IMR-90 (cell line): ENCODE measurements around the gene MSANTD7. TPM values are rescaled to one million over a fixed set of nuclear protein-coding genes. Genes with fewer than 3 reads are reported as not detected.

ENCODE experiments used
- ATAC-seq: fragments of 200-7000 bp; cut with Tn5 transposase; 2 replicates; pipeline ENCODE4 v1.9.1; 2020; ENCODE audit warnings: low read depth, mild to moderate bottlenecking, moderate library complexity
- BruUV-seq: library from RNA; stranded (reverse); fragments of 400-500 nt; replicated peaks from 2 replicates; lab custom pipeline; 2021; lab: Mats Ljungman, UMichigan
- CTCF ChIA-PET: fragments of 300-600 bp; formaldehyde crosslinking; extraction: SDS; loops from one replicate; lab custom pipeline; 2021; ENCODE audit warnings: antibody characterized with exemption; lab: Yijun Ruan, JAX
- POLR2A ChIA-PET: fragments of 300-600 bp; sonication (Branson Sonifier 250); formaldehyde crosslinking; loops from one replicate; lab custom pipeline; 2022; ENCODE audit warnings: antibody characterized with exemption; ENCODE audit not compliant: unreplicated experiment; lab: Charles Lee
- DNase-seq: peaks from one replicate; pipeline ENCODE4 v3.0.0; 2013
- H2AFZ ChIP-seq: replicated peaks from 2 replicates; pipeline ENCODE3; 2013; ENCODE audit warnings: low read length, mild to moderate bottlenecking; ENCODE audit not compliant: poor library complexity
- H2AK5ac ChIP-seq: 2 replicates; pipeline ENCODE4 v1.6.1; 2013; ENCODE audit warnings: low read depth, low read length, inconsistent platforms
- H2AK9ac ChIP-seq: replicated peaks from 2 replicates; pipeline ENCODE3; 2013; ENCODE audit warnings: mild to moderate bottlenecking, low read depth, low read length, moderate library complexity; ENCODE audit not compliant: poor library complexity
- H2BK120ac ChIP-seq: 2 replicates; pipeline ENCODE4 v1.6.1; 2013; ENCODE audit warnings: low read depth, low read length, inconsistent platforms
- H2BK15ac ChIP-seq: 3 replicates; pipeline ENCODE4 v1.6.1; 2013; ENCODE audit warnings: low read depth, low read length, inconsistent platforms
- H2BK20ac ChIP-seq: 2 replicates; pipeline ENCODE4 v1.6.1; 2013; ENCODE audit warnings: low read depth, mild to moderate bottlenecking, inconsistent platforms, low read length, moderate library complexity
- H2BK5ac ChIP-seq: 2 replicates; pipeline ENCODE4 v1.6.1; 2013; ENCODE audit warnings: mild to moderate bottlenecking, low read depth, low read length, inconsistent platforms; ENCODE audit not compliant: poor library complexity, severe bottlenecking
- H3K14ac ChIP-seq: replicated peaks from 2 replicates; pipeline ENCODE4 v1.6.1; 2013; ENCODE audit warnings: low read depth, low read length, inconsistent platforms
- H3K18ac ChIP-seq: 2 replicates; pipeline ENCODE4 v1.6.1; 2013; ENCODE audit warnings: low read depth, low read length, control low read depth
- H3K23ac ChIP-seq: 2 replicates; pipeline ENCODE4 v1.6.1; 2013; ENCODE audit warnings: low read depth, low read length, inconsistent platforms
- H3K27ac ChIP-seq: 2 replicates; pipeline ENCODE4 v1.5.1; 2013; ENCODE audit warnings: mild to moderate bottlenecking, control low read depth, low read length; ENCODE audit not compliant: insufficient read depth
- H3K27me3 ChIP-seq: 2 replicates; pipeline ENCODE4 v1.6.1; 2013; ENCODE audit warnings: low read length; ENCODE audit not compliant: control insufficient read depth, insufficient read depth
- H3K36me3 ChIP-seq: 2 replicates; pipeline ENCODE4 v1.6.1; 2013; ENCODE audit warnings: low read length, mixed read lengths; ENCODE audit not compliant: control insufficient read depth, insufficient read depth
- H3K4ac ChIP-seq: 2 replicates; pipeline ENCODE4 v1.6.1; 2013; ENCODE audit warnings: low read depth, low read length, inconsistent platforms
- H3K4me1 ChIP-seq: 2 replicates; pipeline ENCODE4 v1.6.1; 2013; ENCODE audit warnings: low read length, mixed read lengths; ENCODE audit not compliant: control insufficient read depth, insufficient read depth
- H3K4me2 ChIP-seq: 2 replicates; pipeline ENCODE4 v1.6.1; 2013; ENCODE audit warnings: low read depth, mild to moderate bottlenecking, control low read depth, low read length, moderate library complexity
- H3K4me3 ChIP-seq: 2 replicates; pipeline ENCODE4 v1.5.1; 2013; ENCODE audit warnings: low read depth, mild to moderate bottlenecking, control low read depth, low read length, moderate library complexity; ENCODE audit not compliant: insufficient read depth
- H3K56ac ChIP-seq: 2 replicates; pipeline ENCODE4 v1.6.1; 2013; ENCODE audit warnings: low read length, inconsistent platforms; ENCODE audit not compliant: insufficient read depth; ENCODE audit errors: extremely low read depth
- H3K79me1 ChIP-seq, 2 experiments: 2 replicates each; pipeline ENCODE4 v1.6.1; 2013; ENCODE audit warnings: low read length in 2 of 2, inconsistent platforms in 1 of 2, low read depth in 1 of 2
- H3K9ac ChIP-seq: 2 replicates; pipeline ENCODE4 v1.6.1; 2013; ENCODE audit warnings: low read depth, low read length, control low read depth
- H3K9me1 ChIP-seq: 2 replicates; pipeline ENCODE4 v1.6.1; 2013; ENCODE audit warnings: low read length, inconsistent platforms; ENCODE audit not compliant: insufficient read depth
- H3K9me3 ChIP-seq: 2 replicates; pipeline ENCODE4 v1.6.1; 2013; ENCODE audit warnings: low read length; ENCODE audit not compliant: control insufficient read depth, insufficient read depth
- H4K20me1 ChIP-seq: 2 replicates; pipeline ENCODE4 v1.6.1; 2013; ENCODE audit warnings: low read length, inconsistent platforms; ENCODE audit not compliant: insufficient read depth
- H4K5ac ChIP-seq: 2 replicates; pipeline ENCODE4 v1.6.1; 2013; ENCODE audit warnings: mild to moderate bottlenecking, low read depth, low read length, control low read depth
- H4K8ac ChIP-seq, 2 experiments: 2 replicates each; pipeline ENCODE4 v1.6.1; 2013; ENCODE audit warnings: low read depth in 2 of 2, low read length in 2 of 2, control low read depth in 1 of 2, inconsistent platforms in 1 of 2
- H4K91ac ChIP-seq: 2 replicates; pipeline ENCODE4 v1.6.1; 2013; ENCODE audit warnings: low read depth, low read length, inconsistent platforms; ENCODE audit not compliant: insufficient read depth
- BHLHE40 ChIP-seq: fragments of 150-350 bp; IDR thresholded peaks from 2 replicates; pipeline ENCODE4 v1.6.1; 2016; ENCODE audit warnings: mild to moderate bottlenecking, low read depth, low read length
- SMC3 ChIP-seq: fragments of 150-350 bp; IDR thresholded peaks from 2 replicates; pipeline ENCODE4 v1.6.1; 2016; ENCODE audit warnings: low read depth, mild to moderate bottlenecking, antibody characterized with exemption, low read length, moderate library complexity
- WGBS, 2 experiments: methylation state at CpG; one replicate each; pipeline versions ENCODE4 v1.1.5 to v1.1.7; 2013; ENCODE audit warnings: missing lambda C conversion rate in 2 of 2; ENCODE audit not compliant: insufficient read length in 1 of 2; ENCODE audit errors: extremely low coverage in 2 of 2; 5-methylcytosine and 5-hydroxymethylcytosine counted together
- dilution Hi-C: fragments of 300-500 bp; cut with HindIII; formaldehyde crosslinking; loops from one replicate; pipeline ENCODE4 v1.14.3; 2018; ENCODE audit warnings: low sequenced_read_pairs; ENCODE audit not compliant: unreplicated experiment
- in situ Hi-C: fragments of 300-500 bp; cut with MboI; formaldehyde crosslinking; loops from 3 replicates; pipeline ENCODE4 v1.14.3; 2019; ENCODE audit warnings: low sequenced_read_pairs, inconsistent platforms, mixed read lengths
- intact Hi-C: fragments of 100-400 bp; cut with micrococcal nuclease; formaldehyde crosslinking; loops from 2 replicates; pipeline ENCODE4 v1.10.0; 2022
- polyA plus RNA-seq, 3 experiments: library from polyadenylated mRNA; depleted of rRNA; stranded (reverse); fragments of >200 nt; gene quantifications; 2 replicates each; pipeline ENCODE4 v1.2.3, GENCODE V29; 2012; ENCODE audit warnings: low replicate concordance in 1 of 3
- total RNA-seq: library from RNA; depleted of rRNA; stranded (reverse); fragments of >200 nt; gene quantifications from 2 replicates; pipeline ENCODE4 v1.2.3, GENCODE V29; 2012
- TF ChIP-seq, protein P1 (sequence below): fragments of 150-350 bp; IDR thresholded peaks from 2 replicates; pipeline ENCODE4 v1.6.1; 2017; ENCODE audit warnings: mild to moderate bottlenecking, antibody characterized with exemption, low read length, low read depth

MSANTD7 gene
- total and polyA plus RNA-seq, 2 of the 4 experiments (the other 2 are of a cell fraction), result 4.7 to 16.0 TPM

DNA sequence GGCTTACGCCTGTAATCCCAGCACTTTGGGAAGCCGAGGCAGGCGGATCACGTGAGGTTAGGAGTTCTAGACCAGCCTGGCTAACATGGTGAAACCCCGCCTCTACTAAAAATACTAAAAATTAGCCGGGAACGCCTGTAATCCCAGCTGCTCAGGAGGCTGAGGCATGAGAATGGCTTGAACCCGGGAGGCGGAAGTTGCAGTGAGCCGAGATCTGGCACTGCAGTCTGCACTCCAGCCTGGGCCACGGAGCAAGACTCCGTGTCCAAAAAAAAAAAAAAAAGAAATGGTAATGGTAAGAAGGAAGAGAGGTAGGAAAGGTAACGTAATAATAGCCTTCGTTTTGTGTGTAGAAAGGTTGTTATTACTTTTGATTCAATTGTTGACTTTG, 1.2 kb downstream of the MSANTD7 start:
- no peak overlapping the region for H2AFZ ChIP-seq
- in situ Hi-C loops, result no loop called here

More for the DNA sequence above, 1.2 kb downstream of the MSANTD7 start:
- peak overlapping the region; percentile 82 for H2BK5ac ChIP-seq
- H3K14ac ChIP-seq, result peak overlapping the region; percentile 26; the same call in 1 of the 2 replicates
- H3K9me1 ChIP-seq, result peaks cover 3% of the 10 kb centered on the region
- peak overlapping the region; percentile 77; the same call in 1 of the 2 replicates for H3K4ac ChIP-seq
- no peaks in the 10 kb centered on the region for H3K27me3 ChIP-seq
- H3K36me3 ChIP-seq, result peaks cover 24% of the 10 kb centered on the region
- no peak overlapping the region for H2BK15ac ChIP-seq
- peaks cover 1% of the 10 kb centered on the region; the same call in 1 of the 2 replicates for H3K4me1 ChIP-seq
- H2AK9ac ChIP-seq, result no peak overlapping the region
- peak overlapping the region in 1 of 2 experiments; percentile 67; a peak in 2 of 4 replicates for H4K8ac ChIP-seq
- H4K91ac ChIP-seq, result no peak overlapping the region
- 30 to 100% methylated on average over 2 to 6 of the region's 14 CpGs for WGBS, 2 experiments
- H3K27ac ChIP-seq, result peak overlapping the region; percentile 82
- TF ChIP-seq SMC3 (no peak), BHLHE40 (peak; percentile 8; the same call in 1 of the 2 replicates)
- TF ChIP-seq, protein P1, sequence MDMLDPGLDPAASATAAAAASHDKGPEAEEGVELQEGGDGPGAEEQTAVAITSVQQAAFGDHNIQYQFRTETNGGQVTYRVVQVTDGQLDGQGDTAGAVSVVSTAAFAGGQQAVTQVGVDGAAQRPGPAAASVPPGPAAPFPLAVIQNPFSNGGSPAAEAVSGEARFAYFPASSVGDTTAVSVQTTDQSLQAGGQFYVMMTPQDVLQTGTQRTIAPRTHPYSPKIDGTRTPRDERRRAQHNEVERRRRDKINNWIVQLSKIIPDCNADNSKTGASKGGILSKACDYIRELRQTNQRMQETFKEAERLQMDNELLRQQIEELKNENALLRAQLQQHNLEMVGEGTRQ, result peak; percentile 39; the same call in 1 of the 2 replicates
- ATAC-seq (no peak), DNase-seq (no peak)
- no peak overlapping the region for H2AK5ac ChIP-seq
- peak overlapping the region; percentile 82 for H3K9ac ChIP-seq
- H2BK20ac ChIP-seq, result no peak overlapping the region
- H4K5ac ChIP-seq, result no peak overlapping the region
- H3K23ac ChIP-seq, result peak overlapping the region; percentile 98; the same call in 1 of the 2 replicates
- peaks cover 29 to 44% of the 10 kb centered on the region in 2 experiments for H3K79me1 ChIP-seq
- H3K18ac ChIP-seq, result no peak overlapping the region
- CTCF ChIA-PET, result no interaction called here
- POLR2A ChIA-PET, result no interaction called here
- peaks cover 4% of the 10 kb centered on the region for H4K20me1 ChIP-seq
- intact Hi-C loops, result loop anchor here (5.0 to 10.0 kb wide), 2 partner anchors 237 to 266 kb away; no protein-coding TSS in a partner anchor
- no peaks in the 10 kb centered on the region for H3K9me3 ChIP-seq
- no peak overlapping the region for H2BK120ac ChIP-seq
- peak overlapping the region; percentile 38; the same call in 1 of the 2 replicates for H3K56ac ChIP-seq
- no TSS peak for BruUV-seq
- H3K4me2 ChIP-seq, result peak overlapping the region; percentile 93
- dilution Hi-C loops, result no loop called here
- peak overlapping the region; percentile 74 for H3K4me3 ChIP-seq
